Large intestine (tissue), 1 donor: ENCODE measurements around the gene OR6C1. TPM values are rescaled to one million over a fixed set of nuclear protein-coding genes. Genes with fewer than 3 reads are reported as not detected.

Source experiments
- polyA plus RNA-seq: library from polyadenylated mRNA; unstranded; fragments of 120-200 nt; gene quantifications from one replicate; pipeline ENCODE4 v1.2.1, GENCODE V29; 2013

The OR6C1 gene
- polyA plus RNA-seq, 1 donor = not detected

Other genes with a start within 250 kb of the OR6C1 start
- not detected for gene OR9K2, start 187.9 kb upstream of the OR6C1 start, polyA plus RNA-seq
- gene OR10A7, start 93.3 kb upstream of the OR6C1 start, polyA plus RNA-seq = not detected
- not detected for gene OR6C74, start 69.7 kb upstream of the OR6C1 start, polyA plus RNA-seq
- gene OR6C6, start 17.8 kb upstream of the OR6C1 start, polyA plus RNA-seq = not detected
- not detected for gene OR6C3, start 16.4 kb downstream of the OR6C1 start, polyA plus RNA-seq
- gene OR6C75, start 48.6 kb downstream of the OR6C1 start, polyA plus RNA-seq = not detected
- gene OR6C65, start 86.2 kb downstream of the OR6C1 start, polyA plus RNA-seq = not detected
- not detected for gene OR6C76, start 111.9 kb downstream of the OR6C1 start, polyA plus RNA-seq
- gene OR6C2, start 129.7 kb downstream of the OR6C1 start, polyA plus RNA-seq = not detected
- not detected for gene OR6C70, start 155.8 kb downstream of the OR6C1 start, polyA plus RNA-seq
- not detected for gene OR6C68, start 178.0 kb downstream of the OR6C1 start, polyA plus RNA-seq
- gene OR6C4, start 235.3 kb downstream of the OR6C1 start, polyA plus RNA-seq = not detected